ENCODE results near the gene MTF1.

Gene MTF1

DNA sequence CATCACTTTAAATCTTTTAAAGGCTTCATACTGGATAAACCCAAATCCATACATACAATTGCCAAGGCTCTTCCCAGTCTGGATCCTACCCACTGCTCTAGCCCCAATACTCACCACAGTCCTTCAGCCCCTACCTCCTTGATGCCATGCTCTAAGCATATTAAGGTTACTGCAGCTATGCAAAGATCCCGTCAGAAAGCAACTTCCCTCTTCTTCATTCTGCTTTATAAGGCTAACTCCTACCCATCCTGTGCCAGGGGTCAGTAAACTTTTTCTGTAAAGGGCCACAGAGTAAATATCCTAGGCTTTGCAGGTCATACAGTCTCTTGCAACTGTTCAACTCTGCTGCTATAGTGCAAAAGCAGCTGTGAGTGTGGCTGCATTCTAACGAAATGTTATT, 34.3 kb upstream of the MTF1 start:
- no peak overlapping the region for H3K27ac ChIP-seq (ENCODE audit: extremely low read depth, low read depth, low read length)
- ChIA-PET CTCF (interaction anchor here (0.6 to 1.2 kb wide), 2 partner anchors 82 kb away, joined by 3 read pairs; no protein-coding TSS in a partner anchor), POLR2A (no interaction called here)
- H3K4me3 ChIP-seq (ENCODE audit: low read depth, low read length) = no peak overlapping the region
- no peaks in the 10 kb centered on the region for H3K9me3 ChIP-seq (ENCODE audit: control insufficient read depth, insufficient read depth, low read depth, low read length)
- TF ChIP-seq ZFHX2 (tag by site-specific recombination; conservative IDR thresholded peaks at IDR 0.05) (no peak), ZNF549 (tag by site-specific recombination; IDR thresholded peaks at IDR 0.05) (no peak), ZNF23 (tag by site-specific recombination; IDR thresholded peaks at IDR 0.05; ENCODE audit: borderline replicate concordance) (no peak), ZNF211 (tag by site-specific recombination; IDR thresholded peaks at IDR 0.05; ENCODE audit: low read depth) (no peak), ZNF19 (tag by site-specific recombination; IDR thresholded peaks at IDR 0.05; ENCODE audit: low read depth) (no peak), ZNF404 (tag by site-specific recombination; IDR thresholded peaks at IDR 0.05) (no peak), ZNF2 (tag by site-specific recombination; IDR thresholded peaks at IDR 0.05) (no peak), ZNF292 (tag by site-specific recombination; IDR thresholded peaks at IDR 0.05; ENCODE audit: borderline replicate concordance, low read depth) (no peak), ZNF837 (tag by site-specific recombination; IDR thresholded peaks at IDR 0.05) (no peak), TCF7L2 (IDR thresholded peaks at IDR 0.05; ENCODE audit: borderline replicate concordance, low read depth, low read length) (no peak), OSR2 (tag by site-specific recombination; IDR thresholded peaks at IDR 0.05) (no peak)
- TF ChIP-seq, protein P1, sequence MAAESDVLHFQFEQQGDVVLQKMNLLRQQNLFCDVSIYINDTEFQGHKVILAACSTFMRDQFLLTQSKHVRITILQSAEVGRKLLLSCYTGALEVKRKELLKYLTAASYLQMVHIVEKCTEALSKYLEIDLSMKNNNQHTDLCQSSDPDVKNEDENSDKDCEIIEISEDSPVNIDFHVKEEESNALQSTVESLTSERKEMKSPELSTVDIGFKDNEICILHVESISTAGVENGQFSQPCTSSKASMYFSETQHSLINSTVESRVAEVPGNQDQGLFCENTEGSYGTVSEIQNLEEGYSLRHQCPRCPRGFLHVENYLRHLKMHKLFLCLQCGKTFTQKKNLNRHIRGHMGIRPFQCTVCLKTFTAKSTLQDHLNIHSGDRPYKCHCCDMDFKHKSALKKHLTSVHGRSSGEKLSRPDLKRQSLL (tag by site-specific recombination; IDR thresholded peaks at IDR 0.05) = no peak
- TF ChIP-seq, protein P2, sequence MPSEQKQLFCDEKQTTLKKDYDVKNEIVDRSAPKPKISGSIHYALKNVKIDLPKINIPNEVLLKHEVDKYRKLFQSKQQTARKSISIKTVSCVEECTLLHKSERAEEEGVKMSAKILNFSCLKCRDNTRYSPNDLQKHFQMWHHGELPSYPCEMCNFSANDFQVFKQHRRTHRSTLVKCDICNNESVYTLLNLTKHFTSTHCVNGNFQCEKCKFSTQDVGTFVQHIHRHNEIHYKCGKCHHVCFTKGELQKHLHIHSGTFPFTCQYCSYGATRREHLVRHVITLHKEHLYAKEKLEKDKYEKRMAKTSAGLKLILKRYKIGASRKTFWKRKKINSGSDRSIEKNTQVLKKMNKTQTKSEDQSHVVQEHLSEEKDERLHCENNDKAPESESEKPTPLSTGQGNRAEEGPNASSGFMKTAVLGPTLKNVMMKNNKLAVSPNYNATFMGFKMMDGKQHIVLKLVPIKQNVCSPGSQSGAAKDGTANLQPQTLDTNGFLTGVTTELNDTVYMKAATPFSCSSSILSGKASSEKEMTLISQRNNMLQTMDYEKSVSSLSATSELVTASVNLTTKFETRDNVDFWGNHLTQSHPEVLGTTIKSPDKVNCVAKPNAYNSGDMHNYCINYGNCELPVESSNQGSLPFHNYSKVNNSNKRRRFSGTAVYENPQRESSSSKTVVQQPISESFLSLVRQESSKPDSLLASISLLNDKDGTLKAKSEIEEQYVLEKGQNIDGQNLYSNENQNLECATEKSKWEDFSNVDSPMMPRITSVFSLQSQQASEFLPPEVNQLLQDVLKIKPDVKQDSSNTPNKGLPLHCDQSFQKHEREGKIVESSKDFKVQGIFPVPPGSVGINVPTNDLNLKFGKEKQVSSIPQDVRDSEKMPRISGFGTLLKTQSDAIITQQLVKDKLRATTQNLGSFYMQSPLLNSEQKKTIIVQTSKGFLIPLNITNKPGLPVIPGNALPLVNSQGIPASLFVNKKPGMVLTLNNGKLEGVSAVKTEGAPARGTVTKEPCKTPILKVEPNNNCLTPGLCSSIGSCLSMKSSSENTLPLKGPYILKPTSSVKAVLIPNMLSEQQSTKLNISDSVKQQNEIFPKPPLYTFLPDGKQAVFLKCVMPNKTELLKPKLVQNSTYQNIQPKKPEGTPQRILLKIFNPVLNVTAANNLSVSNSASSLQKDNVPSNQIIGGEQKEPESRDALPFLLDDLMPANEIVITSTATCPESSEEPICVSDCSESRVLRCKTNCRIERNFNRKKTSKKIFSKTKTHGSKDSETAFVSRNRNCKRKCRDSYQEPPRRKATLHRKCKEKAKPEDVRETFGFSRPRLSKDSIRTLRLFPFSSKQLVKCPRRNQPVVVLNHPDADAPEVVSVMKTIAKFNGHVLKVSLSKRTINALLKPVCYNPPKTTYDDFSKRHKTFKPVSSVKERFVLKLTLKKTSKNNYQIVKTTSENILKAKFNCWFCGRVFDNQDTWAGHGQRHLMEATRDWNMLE (tag by site-specific recombination; conservative IDR thresholded peaks at IDR 0.05; ENCODE audit: low read depth) = no peak
- TF ChIP-seq, protein P3, sequence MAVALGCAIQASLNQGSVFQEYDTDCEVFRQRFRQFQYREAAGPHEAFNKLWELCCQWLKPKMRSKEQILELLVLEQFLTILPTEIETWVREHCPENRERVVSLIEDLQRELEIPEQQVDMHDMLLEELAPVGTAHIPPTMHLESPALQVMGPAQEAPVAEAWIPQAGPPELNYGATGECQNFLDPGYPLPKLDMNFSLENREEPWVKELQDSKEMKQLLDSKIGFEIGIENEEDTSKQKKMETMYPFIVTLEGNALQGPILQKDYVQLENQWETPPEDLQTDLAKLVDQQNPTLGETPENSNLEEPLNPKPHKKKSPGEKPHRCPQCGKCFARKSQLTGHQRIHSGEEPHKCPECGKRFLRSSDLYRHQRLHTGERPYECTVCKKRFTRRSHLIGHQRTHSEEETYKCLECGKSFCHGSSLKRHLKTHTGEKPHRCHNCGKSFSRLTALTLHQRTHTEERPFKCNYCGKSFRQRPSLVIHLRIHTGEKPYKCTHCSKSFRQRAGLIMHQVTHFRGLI (tag by site-specific recombination; IDR thresholded peaks at IDR 0.05) = no peak
- TF ChIP-seq, protein P4, sequence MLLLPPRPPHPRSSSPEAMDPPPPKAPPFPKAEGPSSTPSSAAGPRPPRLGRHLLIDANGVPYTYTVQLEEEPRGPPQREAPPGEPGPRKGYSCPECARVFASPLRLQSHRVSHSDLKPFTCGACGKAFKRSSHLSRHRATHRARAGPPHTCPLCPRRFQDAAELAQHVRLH (tag by site-specific recombination; IDR thresholded peaks at IDR 0.05) = no peak
- TF ChIP-seq, protein P5, sequence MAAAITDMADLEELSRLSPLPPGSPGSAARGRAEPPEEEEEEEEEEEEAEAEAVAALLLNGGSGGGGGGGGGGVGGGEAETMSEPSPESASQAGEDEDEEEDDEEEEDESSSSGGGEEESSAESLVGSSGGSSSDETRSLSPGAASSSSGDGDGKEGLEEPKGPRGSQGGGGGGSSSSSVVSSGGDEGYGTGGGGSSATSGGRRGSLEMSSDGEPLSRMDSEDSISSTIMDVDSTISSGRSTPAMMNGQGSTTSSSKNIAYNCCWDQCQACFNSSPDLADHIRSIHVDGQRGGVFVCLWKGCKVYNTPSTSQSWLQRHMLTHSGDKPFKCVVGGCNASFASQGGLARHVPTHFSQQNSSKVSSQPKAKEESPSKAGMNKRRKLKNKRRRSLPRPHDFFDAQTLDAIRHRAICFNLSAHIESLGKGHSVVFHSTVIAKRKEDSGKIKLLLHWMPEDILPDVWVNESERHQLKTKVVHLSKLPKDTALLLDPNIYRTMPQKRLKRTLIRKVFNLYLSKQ (tag by site-specific recombination; IDR thresholded peaks at IDR 0.05; ENCODE audit: borderline replicate concordance) = no peak
- TF ChIP-seq, protein P6, sequence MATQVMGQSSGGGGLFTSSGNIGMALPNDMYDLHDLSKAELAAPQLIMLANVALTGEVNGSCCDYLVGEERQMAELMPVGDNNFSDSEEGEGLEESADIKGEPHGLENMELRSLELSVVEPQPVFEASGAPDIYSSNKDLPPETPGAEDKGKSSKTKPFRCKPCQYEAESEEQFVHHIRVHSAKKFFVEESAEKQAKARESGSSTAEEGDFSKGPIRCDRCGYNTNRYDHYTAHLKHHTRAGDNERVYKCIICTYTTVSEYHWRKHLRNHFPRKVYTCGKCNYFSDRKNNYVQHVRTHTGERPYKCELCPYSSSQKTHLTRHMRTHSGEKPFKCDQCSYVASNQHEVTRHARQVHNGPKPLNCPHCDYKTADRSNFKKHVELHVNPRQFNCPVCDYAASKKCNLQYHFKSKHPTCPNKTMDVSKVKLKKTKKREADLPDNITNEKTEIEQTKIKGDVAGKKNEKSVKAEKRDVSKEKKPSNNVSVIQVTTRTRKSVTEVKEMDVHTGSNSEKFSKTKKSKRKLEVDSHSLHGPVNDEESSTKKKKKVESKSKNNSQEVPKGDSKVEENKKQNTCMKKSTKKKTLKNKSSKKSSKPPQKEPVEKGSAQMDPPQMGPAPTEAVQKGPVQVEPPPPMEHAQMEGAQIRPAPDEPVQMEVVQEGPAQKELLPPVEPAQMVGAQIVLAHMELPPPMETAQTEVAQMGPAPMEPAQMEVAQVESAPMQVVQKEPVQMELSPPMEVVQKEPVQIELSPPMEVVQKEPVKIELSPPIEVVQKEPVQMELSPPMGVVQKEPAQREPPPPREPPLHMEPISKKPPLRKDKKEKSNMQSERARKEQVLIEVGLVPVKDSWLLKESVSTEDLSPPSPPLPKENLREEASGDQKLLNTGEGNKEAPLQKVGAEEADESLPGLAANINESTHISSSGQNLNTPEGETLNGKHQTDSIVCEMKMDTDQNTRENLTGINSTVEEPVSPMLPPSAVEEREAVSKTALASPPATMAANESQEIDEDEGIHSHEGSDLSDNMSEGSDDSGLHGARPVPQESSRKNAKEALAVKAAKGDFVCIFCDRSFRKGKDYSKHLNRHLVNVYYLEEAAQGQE (tag by site-specific recombination; IDR thresholded peaks at IDR 0.05) = no peak
- H3K36me3 ChIP-seq (ENCODE audit: control insufficient read depth in 2 of 2, insufficient read depth in 1 of 2, low read length in 2 of 2) = peaks cover 4 to 10% of the 10 kb centered on the region in 2 experiments; a peak in 2 of 3 replicates
- no peaks in the 10 kb centered on the region for H3K4me1 ChIP-seq (ENCODE audit: control insufficient read depth, insufficient read depth, low read length)
